ENCODE measurements around the gene STAT1.

Gene STAT1

DNA sequence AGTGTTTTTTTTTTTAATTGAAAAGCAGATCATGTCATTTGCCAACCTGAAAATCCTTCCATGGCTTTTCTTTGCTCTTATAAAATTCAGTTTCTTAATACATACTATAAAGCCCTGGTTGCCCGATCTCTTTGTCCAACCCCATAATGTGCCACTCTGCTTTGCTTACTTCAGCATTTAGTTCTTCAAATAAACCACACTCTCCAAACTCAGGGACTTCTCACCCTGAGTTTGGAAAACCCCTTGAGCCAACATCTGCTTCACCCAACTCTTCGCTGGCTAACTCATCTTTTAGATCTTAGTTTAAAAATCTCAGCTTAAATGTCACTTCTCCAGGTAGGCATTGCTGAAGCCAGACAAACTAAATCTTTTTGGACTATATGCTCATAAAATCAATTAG is 1.3 kb upstream of the STAT1 start:
- TF ChIP-seq, protein P1, sequence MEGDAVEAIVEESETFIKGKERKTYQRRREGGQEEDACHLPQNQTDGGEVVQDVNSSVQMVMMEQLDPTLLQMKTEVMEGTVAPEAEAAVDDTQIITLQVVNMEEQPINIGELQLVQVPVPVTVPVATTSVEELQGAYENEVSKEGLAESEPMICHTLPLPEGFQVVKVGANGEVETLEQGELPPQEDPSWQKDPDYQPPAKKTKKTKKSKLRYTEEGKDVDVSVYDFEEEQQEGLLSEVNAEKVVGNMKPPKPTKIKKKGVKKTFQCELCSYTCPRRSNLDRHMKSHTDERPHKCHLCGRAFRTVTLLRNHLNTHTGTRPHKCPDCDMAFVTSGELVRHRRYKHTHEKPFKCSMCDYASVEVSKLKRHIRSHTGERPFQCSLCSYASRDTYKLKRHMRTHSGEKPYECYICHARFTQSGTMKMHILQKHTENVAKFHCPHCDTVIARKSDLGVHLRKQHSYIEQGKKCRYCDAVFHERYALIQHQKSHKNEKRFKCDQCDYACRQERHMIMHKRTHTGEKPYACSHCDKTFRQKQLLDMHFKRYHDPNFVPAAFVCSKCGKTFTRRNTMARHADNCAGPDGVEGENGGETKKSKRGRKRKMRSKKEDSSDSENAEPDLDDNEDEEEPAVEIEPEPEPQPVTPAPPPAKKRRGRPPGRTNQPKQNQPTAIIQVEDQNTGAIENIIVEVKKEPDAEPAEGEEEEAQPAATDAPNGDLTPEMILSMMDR (IDR thresholded peaks at IDR 0.05; ENCODE audit: low read length, missing control alignments) = no peak
- no peak for DNase-seq (ENCODE audit: low read depth)
- no peak overlapping the region for H3K4me3 ChIP-seq (replicated peaks; ENCODE audit: low read depth, low read length)

DNA sequence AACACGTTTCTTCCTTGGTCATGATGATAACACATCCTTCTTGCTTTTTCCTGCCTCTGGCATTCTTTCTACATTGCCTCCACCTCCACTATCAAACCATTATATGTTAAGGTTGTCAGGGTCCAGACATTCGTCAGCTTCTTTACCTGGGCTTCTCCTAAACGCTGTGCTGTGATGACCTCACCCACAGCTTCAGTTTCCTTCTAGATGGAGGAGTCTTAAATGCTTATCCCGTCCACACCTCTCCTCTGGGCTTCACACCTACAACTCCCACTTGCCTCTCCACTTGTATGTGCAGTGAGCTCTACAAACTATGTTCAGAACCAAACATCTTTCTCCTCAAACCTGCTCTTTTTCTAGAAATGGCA is 666 bp upstream of the STAT1 start:
- TF ChIP-seq, protein P1 (IDR thresholded peaks at IDR 0.05; ENCODE audit: low read length, missing control alignments) = no peak
- DNase-seq (ENCODE audit: low read depth) = no peak
- H3K4me3 ChIP-seq (replicated peaks; ENCODE audit: low read depth, low read length) = peak overlapping the region; percentile 79

DNA sequence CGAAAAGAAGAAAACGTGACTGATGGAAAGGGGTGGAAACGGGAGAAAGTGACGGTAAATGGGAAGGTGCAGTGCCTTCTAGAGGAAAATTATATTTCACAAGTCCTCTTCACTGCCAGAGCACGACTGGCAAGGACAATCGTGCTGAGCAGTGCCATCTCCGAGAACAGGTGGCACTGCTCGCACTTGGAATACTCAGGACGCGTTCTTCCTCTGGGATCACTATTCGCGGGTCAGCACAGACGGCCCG is 364 bp downstream of the STAT1 start:
- peak overlapping the region; percentile 79 for H3K4me3 ChIP-seq (replicated peaks; ENCODE audit: low read depth, low read length)
- no peak for DNase-seq (ENCODE audit: low read depth)
- TF ChIP-seq, protein P1 (IDR thresholded peaks at IDR 0.05; ENCODE audit: low read length, missing control alignments) = no peak

DNA sequence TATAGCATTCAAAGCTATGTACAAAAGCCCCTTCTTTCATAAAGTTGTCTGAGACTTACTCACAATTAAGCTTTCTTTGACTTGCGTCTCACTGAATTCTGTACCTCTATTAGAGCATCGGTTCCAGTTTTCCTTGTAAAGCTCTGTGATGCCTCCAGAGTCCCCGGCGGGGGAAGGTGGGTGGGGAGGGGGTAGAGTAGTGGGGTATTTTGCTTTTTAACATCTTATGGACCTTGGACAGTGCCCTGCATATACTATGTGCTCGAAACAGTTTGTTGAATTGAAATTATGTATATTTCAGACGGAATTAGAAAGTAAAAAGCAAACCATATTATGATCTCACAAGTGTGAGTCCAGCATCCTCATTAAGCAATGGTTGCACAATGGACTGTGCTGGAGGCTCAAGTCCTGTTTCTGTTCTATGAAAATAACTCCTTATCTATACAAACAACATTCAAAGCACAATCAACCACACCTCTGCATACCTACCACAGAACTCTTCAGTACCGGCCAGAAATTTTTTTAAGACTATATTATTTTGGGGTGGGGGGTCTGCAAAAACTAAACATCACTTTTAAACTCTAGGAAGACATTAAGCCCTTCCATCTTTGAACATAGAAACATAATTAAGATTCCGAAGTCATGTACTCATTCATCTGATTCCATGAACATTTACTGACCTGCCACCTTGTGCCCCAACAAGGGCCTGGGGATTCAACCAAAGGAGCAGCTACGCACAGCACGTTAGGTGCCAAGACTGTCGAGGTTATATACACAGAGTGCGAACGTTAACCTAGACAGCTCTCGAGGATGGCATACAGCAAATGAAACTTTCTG is 908 bp downstream of the STAT1 start:
- peak; percentile 57 for DNase-seq (ENCODE audit: low read depth)

DNA sequence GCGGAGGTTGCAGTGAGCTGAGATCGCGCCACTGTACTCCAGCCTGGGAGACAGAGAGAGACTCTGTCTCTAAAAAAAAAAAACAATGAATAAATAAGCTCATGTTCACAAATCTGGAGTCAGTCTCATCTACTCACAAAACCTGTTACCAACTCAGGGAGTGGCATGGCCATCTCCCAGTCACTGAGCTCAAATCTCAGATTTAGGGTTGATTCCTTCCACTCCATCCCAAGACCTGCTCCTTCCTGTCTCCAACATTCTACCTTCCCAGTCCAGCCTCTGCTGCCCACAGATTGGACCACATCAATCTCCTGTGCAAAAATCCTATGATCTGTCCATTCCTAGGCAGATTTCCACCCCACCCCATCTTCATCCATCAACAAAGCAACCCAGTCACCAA is 1.6 kb downstream of the STAT1 start:
- TF ChIP-seq, protein P1 (IDR thresholded peaks at IDR 0.05; ENCODE audit: low read length, missing control alignments) = no peak
- peak overlapping the region; percentile 79 for H3K4me3 ChIP-seq (replicated peaks; ENCODE audit: low read depth, low read length)
- no peak for DNase-seq (ENCODE audit: low read depth)

More for the DNA sequence above, 908 bp downstream of the STAT1 start:
- TF ChIP-seq, protein P1 (IDR thresholded peaks at IDR 0.05; ENCODE audit: low read length, missing control alignments) = no peak
- H3K4me3 ChIP-seq (replicated peaks; ENCODE audit: low read depth, low read length) = peak overlapping the region; percentile 79

DNA sequence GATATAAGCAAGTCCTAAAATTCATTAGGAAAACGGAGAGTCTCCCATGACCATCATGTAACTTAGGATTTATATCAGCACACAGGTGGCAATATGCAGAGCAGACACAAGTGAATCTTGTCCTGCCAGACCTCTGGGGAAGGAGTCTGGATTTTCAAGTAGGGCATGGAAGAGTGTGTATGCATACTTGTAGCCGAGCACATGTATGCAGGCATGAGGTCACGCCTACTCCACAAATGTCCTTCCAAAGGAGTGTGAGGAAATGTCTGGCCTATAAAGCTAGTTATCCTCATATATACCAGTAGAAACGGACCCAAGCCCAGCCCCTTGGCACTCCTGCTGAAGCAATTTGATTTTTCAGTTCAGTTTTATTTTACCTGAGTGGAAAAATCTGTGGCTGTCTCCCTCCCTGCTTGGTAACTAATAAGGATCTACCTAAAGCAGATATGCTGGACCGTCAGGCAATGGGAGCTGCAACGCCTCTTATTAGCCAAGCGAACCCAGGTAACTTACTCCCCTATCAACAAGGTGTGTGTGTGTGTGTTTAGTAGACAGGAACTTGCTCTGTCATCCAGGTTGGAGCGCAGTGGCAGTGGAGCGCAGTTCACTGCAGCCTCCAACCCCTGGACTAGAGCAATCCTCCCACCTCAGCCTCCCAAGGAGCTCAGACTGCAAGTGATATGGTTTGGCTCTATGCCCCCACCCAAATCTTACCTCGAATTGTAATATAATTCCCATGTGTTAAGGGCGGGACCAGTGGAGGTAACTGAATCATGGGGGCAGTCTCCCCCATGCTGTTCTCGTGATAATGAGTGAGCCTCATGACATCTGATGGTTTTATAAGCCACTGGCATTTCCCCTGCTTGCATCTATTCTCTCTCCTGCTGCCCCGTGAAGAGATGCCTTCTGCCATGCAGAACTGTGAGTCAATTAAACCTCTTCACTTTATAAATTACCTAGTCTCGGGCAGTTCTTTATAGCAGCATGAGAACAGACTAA is 2.8 kb downstream of the STAT1 start:
- no peak overlapping the region for H3K4me3 ChIP-seq (replicated peaks; ENCODE audit: low read depth, low read length)
- DNase-seq (ENCODE audit: low read depth) = no peak
- TF ChIP-seq, protein P1 (IDR thresholded peaks at IDR 0.05; ENCODE audit: low read length, missing control alignments) = no peak
